Measurements from ENCODE around the gene XAGE2.
"Not testable (repeated sequence)": the region's sequence is repeated elsewhere in the genome, so short reads cannot be mapped to it uniquely, and the experiment has no call there.

XAGE2 gene

GRCh38 chrX:52368368-52369055, at the start of gene XAGE2:
TSS of gene XAGE2 (plus strand) at chrX:52369021. CDS start at chrX:52370015, 994 bp downstream.
- no peak within 1 kb of the TSS for H3K4me3 ChIP-seq (ENCODE audit: low read depth, low read length)
- no peak for DNase-seq (ENCODE audit: low read depth)

- no peak for DNase-seq (ENCODE audit: low read depth)
- H3K4me3 ChIP-seq (ENCODE audit: low read depth, low read length) = no peak overlapping the region
These were observed 31.4 kb upstream of the XAGE2 start for GRCh38 chrX:52337410-52337809.

- no peak for DNase-seq (ENCODE audit: low read depth)
These were observed 27.3 kb upstream of the XAGE2 start for GRCh38 chrX:52341493-52341892.

GRCh38 chrX:52343131-52343530, 25.7 kb upstream of the XAGE2 start:
- DNase-seq (ENCODE audit: low read depth); H3K4me3 ChIP-seq (ENCODE audit: low read depth, low read length): not testable (repeated sequence)

More at GRCh38 chrX:52341493-52341892, 27.3 kb upstream of the XAGE2 start:
- no peak overlapping the region for H3K4me3 ChIP-seq (ENCODE audit: low read depth, low read length)

GRCh38 chrX:52345402-52345801, 23.4 kb upstream of the XAGE2 start:
- DNase-seq (ENCODE audit: low read depth); H3K4me3 ChIP-seq (ENCODE audit: low read depth, low read length): not testable (repeated sequence)

- H3K4me3 ChIP-seq (ENCODE audit: low read depth, low read length) = no peak overlapping the region
- no peak for DNase-seq (ENCODE audit: low read depth)
These were observed 22.4 kb upstream of the XAGE2 start for GRCh38 chrX:52346174-52347165.

GRCh38 chrX:52349681-52350080, 19.1 kb upstream of the XAGE2 start:
- no peak overlapping the region for H3K4me3 ChIP-seq (ENCODE audit: low read depth, low read length)
- no peak for DNase-seq (ENCODE audit: low read depth)

- H3K4me3 ChIP-seq (ENCODE audit: low read depth, low read length) = no peak overlapping the region
- DNase-seq (ENCODE audit: low read depth) = no peak
These were observed 16.3 kb upstream of the XAGE2 start for GRCh38 chrX:52352551-52352950.

GRCh38 chrX:52353838-52354237, 15.0 kb upstream of the XAGE2 start:
- no peak overlapping the region for H3K4me3 ChIP-seq (ENCODE audit: low read depth, low read length)
- DNase-seq (ENCODE audit: low read depth) = no peak

- no peak overlapping the region for H3K4me3 ChIP-seq (ENCODE audit: low read depth, low read length)
- no peak for DNase-seq (ENCODE audit: low read depth)
These were observed 13.7 kb upstream of the XAGE2 start for GRCh38 chrX:52355108-52355507.

GRCh38 chrX:52359614-52360232, 9.1 kb upstream of the XAGE2 start:
- DNase-seq (ENCODE audit: low read depth) = no peak
- H3K4me3 ChIP-seq (ENCODE audit: low read depth, low read length) = no peak overlapping the region

- no peak overlapping the region for H3K4me3 ChIP-seq (ENCODE audit: low read depth, low read length)
- no peak for DNase-seq (ENCODE audit: low read depth)
These were observed 6.9 kb upstream of the XAGE2 start for GRCh38 chrX:52361941-52362340.

GRCh38 chrX:52363247-52363883, 5.5 kb upstream of the XAGE2 start:
- DNase-seq (ENCODE audit: low read depth) = no peak
- H3K4me3 ChIP-seq (ENCODE audit: low read depth, low read length) = no peak overlapping the region

GRCh38 chrX:52378870-52379269, 10.0 kb downstream of the XAGE2 start:
- H3K4me3 ChIP-seq (ENCODE audit: low read depth, low read length) = no peak overlapping the region
- no peak for DNase-seq (ENCODE audit: low read depth)

- DNase-seq (ENCODE audit: low read depth) = no peak
- no peak overlapping the region for H3K4me3 ChIP-seq (ENCODE audit: low read depth, low read length)
These were observed 12.2 kb downstream of the XAGE2 start for GRCh38 chrX:52380993-52381392.

- H3K4me3 ChIP-seq (ENCODE audit: low read depth, low read length) = no peak overlapping the region
- DNase-seq (ENCODE audit: low read depth) = no peak
These were observed 41.9 kb downstream of the XAGE2 start for GRCh38 chrX:52410439-52411394.

- H3K4me3 ChIP-seq (ENCODE audit: low read depth, low read length) = no peak overlapping the region
- no peak for DNase-seq (ENCODE audit: low read depth)
These were observed 46.5 kb downstream of the XAGE2 start for GRCh38 chrX:52415304-52415703.

GRCh38 chrX:52416816-52417215, 48.0 kb downstream of the XAGE2 start:
- no peak overlapping the region for H3K4me3 ChIP-seq (ENCODE audit: low read depth, low read length)
- DNase-seq (ENCODE audit: low read depth) = no peak
